DOHH2 (cell line): ENCODE data around the gene GCNA.
"Not testable (repeated sequence)": the region's sequence is repeated elsewhere in the genome, so short reads cannot be mapped to it uniquely, and the experiment has no call there.

Experiments used
- H3F3A ChIP-seq: fragments of 200-600 bp; sonication (generic), shearing (Covaris generic); 2 replicates; pipeline ENCODE4 v1.6.0; 2016; ENCODE audit warnings: antibody characterized with exemption, mild to moderate bottlenecking; ENCODE audit not compliant: control insufficient read depth, insufficient read depth
- H3K27ac ChIP-seq: fragments of 200-600 bp; sonication (generic); 2 replicates; pipeline ENCODE4 v1.5.1; 2014; ENCODE audit warnings: low read depth, mild to moderate bottlenecking, low read length, moderate library complexity
- H3K27me3 ChIP-seq: fragments of 200-600 bp; sonication (generic); 2 replicates; pipeline ENCODE4 v1.6.1; 2014; ENCODE audit warnings: mild to moderate bottlenecking, low read length, mixed read lengths; ENCODE audit not compliant: control insufficient read depth
- H3K36me3 ChIP-seq: fragments of 200-600 bp; sonication (generic); 2 replicates; pipeline ENCODE4 v1.6.1; 2014; ENCODE audit warnings: mild to moderate bottlenecking, low read length, moderate library complexity, mixed read lengths; ENCODE audit not compliant: control insufficient read depth
- H3K4me1 ChIP-seq: fragments of 200-600 bp; sonication (generic); 2 replicates; pipeline ENCODE4 v1.6.1; 2014; ENCODE audit warnings: mild to moderate bottlenecking, low read length, mixed read lengths; ENCODE audit not compliant: control insufficient read depth
- H3K4me2 ChIP-seq: fragments of 200-600 bp; sonication (generic); 2 replicates; pipeline ENCODE4 v1.6.0; 2014; ENCODE audit warnings: mild to moderate bottlenecking, low read length, moderate library complexity
- H3K4me3 ChIP-seq: fragments of 200-600 bp; sonication (generic); 2 replicates; pipeline ENCODE4 v1.5.1; 2014; ENCODE audit warnings: mild to moderate bottlenecking, low read length, mixed read lengths
- H3K79me2 ChIP-seq: fragments of 200-600 bp; sonication (generic); 2 replicates; pipeline ENCODE4 v1.6.1; 2014; ENCODE audit warnings: mild to moderate bottlenecking, low read length, mixed read lengths; ENCODE audit not compliant: control insufficient read depth
- H3K9me2 ChIP-seq: fragments of 200-600 bp; sonication (generic); replicated peaks from 2 replicates; pipeline ENCODE4 v1.6.1; 2014; ENCODE audit warnings: mild to moderate bottlenecking, low read length, mixed read lengths; ENCODE audit not compliant: control insufficient read depth
- H3K9me3 ChIP-seq: fragments of 200-600 bp; sonication (generic); 2 replicates; pipeline ENCODE4 v1.6.1; 2014; ENCODE audit warnings: antibody characterized with exemption, low read length, mixed read lengths; ENCODE audit not compliant: control insufficient read depth, insufficient read depth
- H4K20me1 ChIP-seq: fragments of 200-600 bp; sonication (generic); 2 replicates; pipeline ENCODE4 v1.6.0; 2014; ENCODE audit warnings: low read depth, mild to moderate bottlenecking, antibody characterized with exemption, low read length, moderate library complexity; ENCODE audit not compliant: control insufficient read depth, insufficient read depth
- CTCF ChIP-seq: fragments of 200-600 bp; sonication (generic); IDR thresholded peaks from one replicate; pipeline ENCODE4 v1.5.1; 2014; ENCODE audit warnings: antibody characterized with exemption, mild to moderate bottlenecking, low read depth, low read length; ENCODE audit not compliant: poor library complexity, severe bottlenecking
- EZH2phosphoT487 ChIP-seq: fragments of 200-600 bp; sonication (generic); IDR thresholded peaks from 2 replicates; pipeline ENCODE4 v1.6.1; 2017; ENCODE audit warnings: borderline replicate concordance, mild to moderate bottlenecking, antibody characterized with exemption, low read length, moderate library complexity, mixed read lengths

The GCNA gene

GRCh38 chrX:71609095-71609750, 31.0 kb downstream of the GCNA start:
- Histone ChIP-seq H3K9me3 (no peaks in the 10 kb centered on the region), H3K27me3 (no peaks in the 10 kb centered on the region), H3K79me2 (no peaks in the 10 kb centered on the region), H3F3A (no peaks in the 10 kb centered on the region), H3K27ac (no peak overlapping the region), H3K4me1 (no peaks in the 10 kb centered on the region), H3K9me2 (no peaks in the 10 kb centered on the region), H4K20me1 (no peaks in the 10 kb centered on the region), H3K4me2 (no peak overlapping the region), H3K36me3 (peaks cover 32% of the 10 kb centered on the region), H3K4me3 (no peak overlapping the region)
- TF ChIP-seq EZH2phosphoT487 (no peak), CTCF (no peak)

GRCh38 chrX:71611736-71612135, 33.5 kb downstream of the GCNA start:
- not testable (repeated sequence) for H3K4me2 ChIP-seq, H3K4me1 ChIP-seq, H3K27ac ChIP-seq, H3K9me3 ChIP-seq, H3K79me2 ChIP-seq, H3F3A ChIP-seq, H4K20me1 ChIP-seq, H3K4me3 ChIP-seq, H3K9me2 ChIP-seq, H3K27me3 ChIP-seq
- peaks cover 17% of the 10 kb centered on the region for H3K36me3 ChIP-seq

- H3K27ac ChIP-seq = no peak overlapping the region
- H3K4me1 ChIP-seq = no peaks in the 10 kb centered on the region
- peaks cover 13% of the 10 kb centered on the region for H3K36me3 ChIP-seq
- H3K4me3 ChIP-seq = no peak overlapping the region
- no peaks in the 10 kb centered on the region for H3K27me3 ChIP-seq
- no peaks in the 10 kb centered on the region for H4K20me1 ChIP-seq
- H3F3A ChIP-seq = no peaks in the 10 kb centered on the region
- no peaks in the 10 kb centered on the region for H3K9me3 ChIP-seq
- H3K79me2 ChIP-seq = no peaks in the 10 kb centered on the region
- no peaks in the 10 kb centered on the region for H3K9me2 ChIP-seq
- no peak overlapping the region for H3K4me2 ChIP-seq
- TF ChIP-seq CTCF = no peak
- TF ChIP-seq EZH2phosphoT487 = no peak
Measured at GRCh38 chrX:71612256-71612655, 34.0 kb downstream of the GCNA start.

GRCh38 chrX:71615056-71615455, 36.8 kb downstream of the GCNA start:
- Histone ChIP-seq H3K27me3 (no peaks in the 10 kb centered on the region), H3K36me3 (peaks cover 4% of the 10 kb centered on the region; the same call in 1 of the 2 replicates), H4K20me1 (no peaks in the 10 kb centered on the region), H3K4me3 (no peak overlapping the region), H3K9me2 (no peaks in the 10 kb centered on the region), H3F3A (no peaks in the 10 kb centered on the region), H3K9me3 (no peaks in the 10 kb centered on the region), H3K27ac (no peak overlapping the region), H3K4me2 (no peak overlapping the region), H3K4me1 (no peaks in the 10 kb centered on the region), H3K79me2 (no peaks in the 10 kb centered on the region)
- TF ChIP-seq CTCF = no peak
- no peak for TF ChIP-seq EZH2phosphoT487
